ENCODE results near the gene IRAK1.

GRCh38 chrX:154025230-154025629 is 5.5 kb upstream of the IRAK1 start:
- TF ChIP-seq CTCF (IDR thresholded peaks at IDR 0.05), result no peak
- no peak for TF ChIP-seq POLR2A (IDR thresholded peaks at IDR 0.05)

Data from heart left ventricle (tissue), 13 donors.